Measurements from ENCODE around the gene GAL. TPM values are rescaled to one million over a fixed set of nuclear protein-coding genes. Genes with fewer than 3 reads are reported as not detected.

The GAL gene
- total and polyA plus RNA-seq, 2 donors = 1.0 to 8.7 TPM

GRCh38 chr11:68722143-68722542 lies 37.8 kb downstream of the GAL start:
- H3K4me1 ChIP-seq (ENCODE audit: insufficient read depth) = no peaks in the 10 kb centered on the region
- no peaks in the 10 kb centered on the region for H3K36me3 ChIP-seq (ENCODE audit: insufficient read depth)
- 95% methylated on average over 1 of the region's 1 CpG for WGBS
- DNase-seq (ENCODE audit: extremely low spot score) = no peak
- H3K27ac ChIP-seq (ENCODE audit: low read depth) = no peak overlapping the region
- no peak overlapping the region for H3K4me3 ChIP-seq (ENCODE audit: low read depth, low read length)

GRCh38 chr11:68724293-68724692 lies 39.9 kb downstream of the GAL start:
- Histone ChIP-seq H3K36me3 (ENCODE audit: insufficient read depth) (no peaks in the 10 kb centered on the region), H3K4me1 (ENCODE audit: insufficient read depth) (no peaks in the 10 kb centered on the region), H3K27ac (ENCODE audit: low read depth) (no peak overlapping the region), H3K4me3 (ENCODE audit: low read depth, low read length) (no peak overlapping the region)
- DNase-seq (ENCODE audit: extremely low spot score) = no peak
- 78% methylated on average over 4 of the region's 4 CpGs for WGBS

GRCh38 chr11:68727783-68728182 lies 43.4 kb downstream of the GAL start:
- Histone ChIP-seq H3K4me1 (ENCODE audit: insufficient read depth) (no peaks in the 10 kb centered on the region), H3K36me3 (ENCODE audit: insufficient read depth) (no peaks in the 10 kb centered on the region), H3K4me3 (ENCODE audit: low read depth, low read length) (no peak overlapping the region), H3K27ac (ENCODE audit: low read depth) (no peak overlapping the region)
- no peak for DNase-seq (ENCODE audit: extremely low spot score)
- WGBS = 82% methylated on average over 6 of the region's 6 CpGs

GRCh38 chr11:68734111-68734510 lies 49.8 kb downstream of the GAL start:
- no peak for DNase-seq (ENCODE audit: extremely low spot score)
- Histone ChIP-seq H3K4me3 (ENCODE audit: low read depth, low read length) (no peak overlapping the region), H3K36me3 (ENCODE audit: insufficient read depth) (no peaks in the 10 kb centered on the region), H3K4me1 (ENCODE audit: insufficient read depth) (no peaks in the 10 kb centered on the region), H3K27ac (ENCODE audit: low read depth) (no peak overlapping the region)
- WGBS = 83% methylated on average over 7 of the region's 7 CpGs

- Histone ChIP-seq H3K27ac (ENCODE audit: low read depth) (no peak overlapping the region), H3K4me3 (ENCODE audit: low read depth, low read length) (no peak overlapping the region), H3K4me1 (ENCODE audit: insufficient read depth) (no peaks in the 10 kb centered on the region), H3K36me3 (ENCODE audit: insufficient read depth) (no peaks in the 10 kb centered on the region)
- DNase-seq (ENCODE audit: extremely low spot score) = no peak
- 71% methylated on average over 6 of the region's 6 CpGs for WGBS
Measured at GRCh38 chr11:68735125-68735524, 50.8 kb downstream of the GAL start.

GRCh38 chr11:68735646-68736045 lies 51.3 kb downstream of the GAL start:
- 84% methylated on average over 6 of the region's 6 CpGs for WGBS
- no peak for DNase-seq (ENCODE audit: extremely low spot score)
- Histone ChIP-seq H3K4me3 (ENCODE audit: low read depth, low read length) (no peak overlapping the region), H3K36me3 (ENCODE audit: insufficient read depth) (no peaks in the 10 kb centered on the region), H3K27ac (ENCODE audit: low read depth) (no peak overlapping the region), H3K4me1 (ENCODE audit: insufficient read depth) (no peaks in the 10 kb centered on the region)

Other genes starting within 250 kb of the GAL start
- gene PPP6R3, start 223.8 kb upstream of the GAL start, total RNA-seq = 288 TPM
- gene PPP6R3, start 223.8 kb upstream of the GAL start, polyA plus RNA-seq = 46.8 TPM
- 1.0 TPM for gene TESMIN, start 67.0 kb downstream of the GAL start, total RNA-seq
- 0.70 TPM for gene TESMIN, start 67.0 kb downstream of the GAL start, polyA plus RNA-seq
- gene CPT1A, start 157.4 kb downstream of the GAL start, total RNA-seq = 20.4 TPM
- 24.5 TPM for gene CPT1A, start 157.4 kb downstream of the GAL start, polyA plus RNA-seq
- gene MRPL21, start 219.3 kb downstream of the GAL start, total RNA-seq = 46.1 TPM
- gene MRPL21, start 219.3 kb downstream of the GAL start, polyA plus RNA-seq = 80.8 TPM
- gene IGHMBP2, start 219.3 kb downstream of the GAL start, total RNA-seq = 9.1 TPM
- 15.3 TPM for gene IGHMBP2, start 219.3 kb downstream of the GAL start, polyA plus RNA-seq